Testis (tissue), 3 donors: ENCODE results near the gene ZFYVE21. TPM values are rescaled to one million over a fixed set of nuclear protein-coding genes. Genes with fewer than 3 reads are reported as not detected.

ENCODE experiments used
- DNase-seq: peaks from one replicate; pipeline ENCODE4 v3.0.0-alpha.2; 2019
- H3K27ac ChIP-seq, 2 donors: fragments of 200-600 bp; sonication (generic); one replicate each; pipeline ENCODE4 v1.5.1; 2019
- H3K27me3 ChIP-seq: fragments of 200-600 bp; sonication (generic); one replicate; pipeline ENCODE4 v1.5.1; 2019
- H3K36me3 ChIP-seq: fragments of 200-600 bp; sonication (generic); one replicate; pipeline ENCODE4 v1.5.1; 2017; ENCODE audit warnings: low read depth; ENCODE audit errors: missing control alignments
- H3K4me1 ChIP-seq: fragments of 200-600 bp; sonication (generic); one replicate; pipeline ENCODE4 v1.5.1; 2019
- H3K4me3 ChIP-seq, 2 donors: fragments of 200-600 bp; sonication (generic); one replicate each; pipeline ENCODE4 v1.5.1; 2017 to 2019
- H3K9me3 ChIP-seq: fragments of 200-600 bp; sonication (generic); one replicate; pipeline ENCODE4 v1.5.1; 2017
- POLR2A ChIP-seq: fragments of 450-650 bp; IDR thresholded peaks from one replicate; pipeline ENCODE4 v1.6.1; 2017; ENCODE audit warnings: antibody characterized with exemption, mild to moderate bottlenecking, moderate library complexity
- WGBS, 2 donors: methylation state at CpG; one replicate each; pipeline ENCODE4 v1.1.5; 2018; 5-methylcytosine and 5-hydroxymethylcytosine counted together
- intact Hi-C: fragments of 100-400 bp; cut with DNase I; formaldehyde crosslinking; loops from one replicate; pipeline ENCODE4 v1.15.1; 2023; ENCODE audit warnings: low total_unique reads
- polyA plus RNA-seq: library from polyadenylated mRNA; stranded (reverse); fragments of 350-450 nt; fragmentation: Illumina TruSeq; extraction: RNeasy Lipid Tissue Mini Kit (QIAGEN cat#74804); gene quantifications from one replicate; pipeline ENCODE4 v1.2.3, GENCODE V29; 2014; ENCODE audit warnings: low read depth, low replicate concordance; ENCODE audit not compliant: insufficient read depth
- total RNA-seq, 2 donors: library from RNA; depleted of rRNA; stranded (reverse); fragments of >200 nt; gene quantifications; one replicate each; pipeline ENCODE4 v1.2.3, GENCODE V29; 2016
- TF ChIP-seq, protein P1 (sequence below), 3 experiments: fragments of 450-650 bp in 2 of 3; fragments of 200-600 bp in 1 of 3; sonication (generic) in 1 of 3; IDR thresholded peaks; one replicate each; pipeline ENCODE4 v1.5.1; 2016 to 2019; ENCODE audit warnings: antibody characterized with exemption in 3 of 3, mild to moderate bottlenecking in 2 of 3, moderate library complexity in 1 of 3

ZFYVE21 gene
- total and polyA plus RNA-seq, 3 donors from 2014 or later, result 86.4 to 251 (median 194) TPM

DNA sequence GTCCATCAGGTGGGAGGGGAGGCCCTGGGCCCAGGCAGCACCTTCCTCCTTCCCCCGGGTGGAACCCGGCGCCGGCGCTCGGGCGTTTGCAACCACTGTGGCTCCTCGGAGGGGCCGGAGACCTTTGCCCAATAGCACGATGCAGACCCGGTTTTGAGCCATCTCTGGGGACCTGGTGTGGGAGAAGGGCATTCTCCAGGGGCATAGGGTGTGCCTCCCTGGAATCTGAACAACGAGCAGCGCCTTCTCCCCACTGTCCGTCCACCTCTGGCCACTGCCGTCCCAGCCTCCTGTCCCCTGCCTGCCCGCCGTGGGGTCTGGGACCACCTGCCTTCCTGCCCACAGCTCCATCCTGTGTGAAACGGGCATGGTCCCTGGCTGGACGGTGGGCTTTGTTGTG, 12.5 kb downstream of the ZFYVE21 start:
- H3K4me3 ChIP-seq, result peak overlapping the region in 1 of 2 donors; percentile 11
- TF ChIP-seq POLR2A, result no peak
- TF ChIP-seq, protein P1, sequence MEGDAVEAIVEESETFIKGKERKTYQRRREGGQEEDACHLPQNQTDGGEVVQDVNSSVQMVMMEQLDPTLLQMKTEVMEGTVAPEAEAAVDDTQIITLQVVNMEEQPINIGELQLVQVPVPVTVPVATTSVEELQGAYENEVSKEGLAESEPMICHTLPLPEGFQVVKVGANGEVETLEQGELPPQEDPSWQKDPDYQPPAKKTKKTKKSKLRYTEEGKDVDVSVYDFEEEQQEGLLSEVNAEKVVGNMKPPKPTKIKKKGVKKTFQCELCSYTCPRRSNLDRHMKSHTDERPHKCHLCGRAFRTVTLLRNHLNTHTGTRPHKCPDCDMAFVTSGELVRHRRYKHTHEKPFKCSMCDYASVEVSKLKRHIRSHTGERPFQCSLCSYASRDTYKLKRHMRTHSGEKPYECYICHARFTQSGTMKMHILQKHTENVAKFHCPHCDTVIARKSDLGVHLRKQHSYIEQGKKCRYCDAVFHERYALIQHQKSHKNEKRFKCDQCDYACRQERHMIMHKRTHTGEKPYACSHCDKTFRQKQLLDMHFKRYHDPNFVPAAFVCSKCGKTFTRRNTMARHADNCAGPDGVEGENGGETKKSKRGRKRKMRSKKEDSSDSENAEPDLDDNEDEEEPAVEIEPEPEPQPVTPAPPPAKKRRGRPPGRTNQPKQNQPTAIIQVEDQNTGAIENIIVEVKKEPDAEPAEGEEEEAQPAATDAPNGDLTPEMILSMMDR (IDR thresholded peaks at IDR 0.05), result no peak
- intact Hi-C loops, result no loop called here
- H3K9me3 ChIP-seq, result no peaks in the 10 kb centered on the region
- H3K27ac ChIP-seq, result no peak overlapping the region
- no peak for DNase-seq
- H3K27me3 ChIP-seq, result no peaks in the 10 kb centered on the region
- H3K36me3 ChIP-seq, result no peaks in the 10 kb centered on the region
- 58 to 62% methylated on average over 17 to 19 of the region's 19 CpGs for WGBS, 2 donors
- H3K4me1 ChIP-seq, result peaks cover 52% of the 10 kb centered on the region

- Histone ChIP-seq H3K27ac (no peak overlapping the region), H3K36me3 (no peaks in the 10 kb centered on the region), H3K27me3 (no peaks in the 10 kb centered on the region), H3K4me3 (no peak overlapping the region), H3K9me3 (no peaks in the 10 kb centered on the region), H3K4me1 (peaks cover 46% of the 10 kb centered on the region)
- intact Hi-C loops, result no loop called here
- 68 to 73% methylated on average over 12 of the region's 12 CpGs for WGBS, 2 donors
- no peak for DNase-seq
- TF ChIP-seq POLR2A, result no peak
- TF ChIP-seq, protein P1 (IDR thresholded peaks at IDR 0.05), result no peak
These were observed 13.1 kb downstream of the ZFYVE21 start for GRCh38 chr14:103728721-103729120.

- H3K9me3 ChIP-seq, result no peaks in the 10 kb centered on the region
- no peak overlapping the region for H3K4me3 ChIP-seq
- 68 to 70% methylated on average over 22 to 24 of the region's 24 CpGs for WGBS, 2 donors
- no peak for DNase-seq
- peak overlapping the region in 1 of 2 donors; percentile 36 for H3K27ac ChIP-seq
- H3K27me3 ChIP-seq, result no peaks in the 10 kb centered on the region
- intact Hi-C loops, result no loop called here
- no peak for TF ChIP-seq POLR2A
- TF ChIP-seq, protein P1 (IDR thresholded peaks at IDR 0.05), result no peak
- no peaks in the 10 kb centered on the region for H3K36me3 ChIP-seq
- H3K4me1 ChIP-seq, result peaks cover 39% of the 10 kb centered on the region
These were observed 14.2 kb downstream of the ZFYVE21 start for GRCh38 chr14:103729496-103730448.

GRCh38 chr14:103730490-103731035, 15.0 kb downstream of the ZFYVE21 start:
- Histone ChIP-seq H3K9me3 (no peaks in the 10 kb centered on the region), H3K27ac (peak overlapping the region in 1 of 2 donors; percentile 36), H3K27me3 (no peaks in the 10 kb centered on the region), H3K4me3 (no peak overlapping the region), H3K36me3 (no peaks in the 10 kb centered on the region), H3K4me1 (peaks cover 39% of the 10 kb centered on the region)
- intact Hi-C loops, result no loop called here
- WGBS, 2 donors, result 65 to 71% methylated on average over 4 to 15 of the region's 15 CpGs
- TF ChIP-seq, protein P1 (IDR thresholded peaks at IDR 0.05), result peak in 2 of 3 experiments; percentile 5 to 12
- no peak for TF ChIP-seq POLR2A
- peak; percentile 94 for DNase-seq
